ENCODE measurements around the gene NHSL1. TPM values are rescaled to one million over a fixed set of nuclear protein-coding genes. Genes with fewer than 3 reads are reported as not detected.
A peak's percentile ranks its signal among the peaks of the same experiment; 100 is the strongest.

The NHSL1 gene
- total RNA-seq, 1 donor from 2014 or later: 12.0 TPM

- DNase-seq (ENCODE audit: low read depth): no peak
Observed at GRCh38 chr6:138498629-138499302, 528 bp downstream of the NHSL1 start.

DNA sequence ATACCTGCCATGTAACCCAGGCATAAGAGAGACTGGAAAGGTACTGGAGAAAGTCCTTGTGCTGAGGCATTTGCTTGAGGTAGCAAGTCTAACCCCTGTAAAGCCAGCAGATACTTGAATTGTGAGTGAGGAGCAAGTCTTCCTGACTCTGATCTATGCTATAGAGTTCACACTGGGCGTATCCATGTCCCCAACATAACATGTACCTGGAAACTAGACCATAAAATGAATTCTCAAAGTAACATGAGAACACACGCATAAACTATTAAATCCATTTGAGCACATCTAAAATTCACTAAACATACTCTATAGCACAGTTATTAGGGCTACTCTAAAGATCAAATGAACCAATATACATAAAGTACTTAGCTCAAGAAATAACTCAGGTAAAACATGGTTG lies 2.0 kb downstream of the NHSL1 start:
- no peak for DNase-seq (ENCODE audit: low read depth)

- DNase-seq (ENCODE audit: low read depth): no peak
Observed at GRCh38 chr6:138494312-138494711, 5.0 kb downstream of the NHSL1 start.

- no peak for DNase-seq (ENCODE audit: low read depth)
Observed at GRCh38 chr6:138493413-138493812, 5.9 kb downstream of the NHSL1 start.

DNA sequence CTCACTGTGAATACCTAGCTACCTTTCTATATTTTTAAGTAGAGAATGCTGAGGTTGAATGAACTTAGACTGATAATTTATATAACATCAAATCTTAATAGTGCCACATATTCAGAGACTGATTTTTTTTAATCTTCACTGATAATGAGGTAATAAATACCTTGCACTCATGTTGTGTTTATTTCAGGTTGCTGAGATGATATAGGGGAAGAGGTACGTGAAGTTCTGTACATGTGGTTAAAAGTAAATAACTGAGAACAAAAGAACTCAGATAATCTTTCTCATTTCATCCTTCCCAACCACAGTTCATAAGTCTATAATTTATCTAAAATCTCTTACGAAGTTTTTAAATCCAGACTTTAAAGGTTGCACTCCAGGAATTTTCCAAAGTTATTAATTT lies 6.4 kb downstream of the NHSL1 start:
- no peak for DNase-seq (ENCODE audit: low read depth)

DNA sequence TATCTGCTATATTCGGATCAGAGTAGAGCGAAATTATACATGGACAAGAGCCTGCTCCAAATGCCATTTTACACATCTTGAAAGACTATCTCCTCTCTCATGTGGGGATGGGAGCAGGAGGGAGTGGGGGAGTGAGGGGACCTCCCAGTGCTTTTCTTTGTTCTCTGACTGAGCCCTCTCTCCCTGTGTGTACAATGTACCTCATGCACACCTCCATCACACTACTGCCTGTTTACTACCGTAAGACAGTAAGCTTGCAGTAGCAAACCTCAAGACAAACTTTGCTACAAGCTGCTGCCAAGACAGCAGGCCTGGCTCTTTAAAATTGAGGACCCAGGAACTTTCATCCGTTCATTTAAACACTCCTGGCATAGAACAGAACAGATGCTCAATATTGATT lies 7.2 kb downstream of the NHSL1 start:
- no peak for DNase-seq (ENCODE audit: low read depth)

- DNase-seq (ENCODE audit: low read depth): peak; percentile 54
Observed at GRCh38 chr6:138491017-138491416, 8.3 kb downstream of the NHSL1 start.

GRCh38 chr6:138489846-138490245 lies 9.4 kb downstream of the NHSL1 start:
- no peak for DNase-seq (ENCODE audit: low read depth)

GRCh38 chr6:138487102-138487604 lies 12.1 kb downstream of the NHSL1 start:
- DNase-seq (ENCODE audit: low read depth): no peak

- no peak for DNase-seq (ENCODE audit: low read depth)
Observed at GRCh38 chr6:138486249-138487101, 12.8 kb downstream of the NHSL1 start.

GRCh38 chr6:138485586-138486248 lies 13.6 kb downstream of the NHSL1 start:
- peak; percentile 25 for DNase-seq (ENCODE audit: low read depth)

DNA sequence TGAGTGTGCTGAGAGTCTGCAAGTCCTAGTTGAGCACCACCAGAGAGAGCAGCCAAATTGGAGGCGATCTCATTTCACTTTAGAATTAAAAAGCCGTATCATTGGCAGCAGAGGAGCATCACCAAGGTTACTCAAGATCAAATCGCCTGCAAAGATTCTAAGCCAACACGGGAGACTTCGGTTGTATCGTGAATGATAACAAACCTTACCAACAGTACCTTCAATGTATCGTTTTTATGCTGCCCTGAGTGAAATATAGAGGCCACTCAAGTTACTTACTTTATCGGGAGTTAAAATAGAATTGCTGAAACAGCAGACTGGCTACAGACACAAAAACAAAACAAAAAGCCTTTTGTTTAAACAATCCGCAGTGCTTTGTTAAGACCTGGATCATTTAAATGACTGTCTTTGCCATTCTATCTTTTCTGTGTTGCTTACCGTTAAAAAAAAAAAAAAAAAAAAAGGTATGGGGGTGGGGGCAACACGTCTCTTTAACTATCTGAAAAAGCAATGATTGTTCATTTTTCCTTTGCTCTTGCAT lies 14.2 kb downstream of the NHSL1 start:
- DNase-seq (ENCODE audit: low read depth): no peak

- no peak for DNase-seq (ENCODE audit: low read depth)
Observed at GRCh38 chr6:138484018-138484731, 15.1 kb downstream of the NHSL1 start.

- peak; percentile 64 for DNase-seq (ENCODE audit: low read depth)
Observed at GRCh38 chr6:138482816-138483215, 16.5 kb downstream of the NHSL1 start.

- no peak for DNase-seq (ENCODE audit: low read depth)
Observed at GRCh38 chr6:138480279-138480949, 18.9 kb downstream of the NHSL1 start.

- no peak for DNase-seq (ENCODE audit: low read depth)
Observed at GRCh38 chr6:138477913-138478539, 21.3 kb downstream of the NHSL1 start.

- no peak for DNase-seq (ENCODE audit: low read depth)
Observed at GRCh38 chr6:138476116-138476515, 23.2 kb downstream of the NHSL1 start.

GRCh38 chr6:138473144-138473543 lies 26.1 kb downstream of the NHSL1 start:
- no peak for DNase-seq (ENCODE audit: low read depth)

DNA sequence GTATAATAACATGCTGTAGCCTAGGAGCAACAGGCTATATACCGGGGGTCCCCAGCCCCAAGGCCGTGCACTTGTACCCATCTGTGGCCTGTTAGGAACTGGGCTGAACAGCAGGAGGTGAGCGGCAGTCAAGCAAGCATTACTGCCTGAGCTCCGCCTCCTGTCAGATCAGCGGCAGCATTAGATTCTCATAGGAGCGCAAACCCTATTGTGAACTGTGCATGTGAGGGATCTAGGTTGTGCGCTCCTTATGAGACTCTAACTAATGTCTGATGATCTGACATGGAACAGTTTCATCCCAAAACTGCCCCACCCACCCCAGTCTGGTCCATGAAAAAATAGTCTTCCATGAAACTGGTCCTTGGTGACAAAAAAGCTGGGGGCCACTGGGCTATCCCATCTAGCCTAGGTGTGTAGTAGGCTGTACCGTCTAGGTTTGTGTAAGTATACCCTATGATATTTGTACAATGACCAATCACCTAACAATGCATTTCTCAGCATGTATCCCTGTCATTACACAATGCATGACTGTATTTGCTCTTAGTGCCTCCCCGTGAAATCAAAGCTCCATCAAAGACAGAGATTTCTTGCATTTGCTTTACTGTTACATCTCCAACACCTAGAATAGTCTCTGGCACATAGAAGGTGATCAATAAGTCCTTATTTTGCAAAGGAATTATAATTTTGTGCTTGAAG lies 30.8 kb downstream of the NHSL1 start:
- DNase-seq (ENCODE audit: low read depth): no peak

All from myocyte (in vitro differentiated cells).